Duodenal mucosa (tissue), 2 donors: ENCODE data around the gene PBX4.

Experiments used
- H3K27ac ChIP-seq: one replicate; pipeline ENCODE4 v1.7.0; 2013; ENCODE audit warnings: low read depth, low read length
- H3K27me3 ChIP-seq, 2 donors: one replicate each; pipeline ENCODE4 v1.7.0; 2013; ENCODE audit warnings: low read length in 2 of 2, control low read depth in 1 of 2; ENCODE audit not compliant: insufficient read depth in 2 of 2, control insufficient read depth in 1 of 2
- H3K36me3 ChIP-seq, 2 donors: one replicate each; pipeline ENCODE4 v1.7.0; 2013; ENCODE audit warnings: low read length in 2 of 2, control low read depth in 1 of 2; ENCODE audit not compliant: insufficient read depth in 2 of 2, control insufficient read depth in 1 of 2
- H3K4me1 ChIP-seq, 2 donors: one replicate each; pipeline ENCODE4 v1.7.0; 2013; ENCODE audit warnings: low read length in 2 of 2, control low read depth in 1 of 2; ENCODE audit not compliant: insufficient read depth in 2 of 2, control insufficient read depth in 1 of 2
- H3K4me3 ChIP-seq, 2 donors: one replicate each; pipeline ENCODE4 v1.7.0; 2013; ENCODE audit warnings: low read length in 2 of 2, low read depth in 1 of 2
- H3K9ac ChIP-seq, 2 donors: one replicate each; pipeline ENCODE4 v1.7.0; 2013; ENCODE audit warnings: low read length in 2 of 2, low read depth in 1 of 2
- H3K9me3 ChIP-seq, 2 donors: one replicate each; pipeline ENCODE4 v1.7.0; 2013; ENCODE audit warnings: low read length in 2 of 2, control low read depth in 1 of 2; ENCODE audit not compliant: control insufficient read depth in 1 of 2

Gene PBX4

GRCh38 chr19:19548915-19549759 lies 69.3 kb downstream of the PBX4 start:
- H3K9ac ChIP-seq: no peak overlapping the region
- no peaks in the 10 kb centered on the region for H3K4me1 ChIP-seq
- no peak overlapping the region for H3K4me3 ChIP-seq
- H3K9me3 ChIP-seq: peaks cover 0 to 2% of the 10 kb centered on the region in 2 donors
- no peaks in the 10 kb centered on the region for H3K36me3 ChIP-seq
- H3K27ac ChIP-seq: no peak overlapping the region
- peaks cover 4 to 13% of the 10 kb centered on the region in 2 donors for H3K27me3 ChIP-seq

- Histone ChIP-seq H3K36me3 (no peaks in the 10 kb centered on the region), H3K4me3 (no peak overlapping the region), H3K4me1 (no peaks in the 10 kb centered on the region), H3K27me3 (peaks cover 4 to 13% of the 10 kb centered on the region in 2 donors), H3K9me3 (peaks cover 0 to 2% of the 10 kb centered on the region in 2 donors), H3K27ac (no peak overlapping the region), H3K9ac (no peak overlapping the region)
These were observed 70.7 kb downstream of the PBX4 start for GRCh38 chr19:19547674-19548336.

GRCh38 chr19:19546751-19547162 lies 71.7 kb downstream of the PBX4 start:
- H3K4me3 ChIP-seq: no peak overlapping the region

GRCh38 chr19:19545707-19546106 lies 72.8 kb downstream of the PBX4 start:
- Histone ChIP-seq H3K27me3 (peaks cover 4 to 27% of the 10 kb centered on the region in 2 donors), H3K9ac (no peak overlapping the region), H3K4me1 (peaks cover 0 to 5% of the 10 kb centered on the region in 2 donors), H3K27ac (no peak overlapping the region), H3K36me3 (no peaks in the 10 kb centered on the region), H3K9me3 (peaks cover 0 to 2% of the 10 kb centered on the region in 2 donors), H3K4me3 (no peak overlapping the region)

More at GRCh38 chr19:19546751-19547162, 71.7 kb downstream of the PBX4 start:
- H3K9me3 ChIP-seq: peaks cover 0 to 2% of the 10 kb centered on the region in 2 donors
- H3K4me1 ChIP-seq: no peaks in the 10 kb centered on the region
- no peaks in the 10 kb centered on the region for H3K36me3 ChIP-seq
- H3K9ac ChIP-seq: no peak overlapping the region
- H3K27me3 ChIP-seq: peaks cover 4 to 21% of the 10 kb centered on the region in 2 donors
- no peak overlapping the region for H3K27ac ChIP-seq

- peaks cover 0 to 2% of the 10 kb centered on the region in 2 donors for H3K9me3 ChIP-seq
- H3K27ac ChIP-seq: no peak overlapping the region
- no peak overlapping the region for H3K4me3 ChIP-seq
- no peak overlapping the region for H3K9ac ChIP-seq
- H3K36me3 ChIP-seq: no peaks in the 10 kb centered on the region
- peaks cover 4 to 29% of the 10 kb centered on the region in 2 donors for H3K27me3 ChIP-seq
- H3K4me1 ChIP-seq: peaks cover 0 to 8% of the 10 kb centered on the region in 2 donors
These were observed 73.4 kb downstream of the PBX4 start for GRCh38 chr19:19544954-19545591.

GRCh38 chr19:19544257-19544953 lies 74.1 kb downstream of the PBX4 start:
- Histone ChIP-seq H3K27me3 (peaks cover 4 to 28% of the 10 kb centered on the region in 2 donors), H3K9me3 (peaks cover 0 to 2% of the 10 kb centered on the region in 2 donors), H3K27ac (no peak overlapping the region), H3K4me3 (no peak overlapping the region), H3K4me1 (peaks cover 0 to 8% of the 10 kb centered on the region in 2 donors), H3K36me3 (no peaks in the 10 kb centered on the region), H3K9ac (no peak overlapping the region)

GRCh38 chr19:19543640-19544039 lies 74.8 kb downstream of the PBX4 start:
- Histone ChIP-seq H3K27me3 (peaks cover 8 to 33% of the 10 kb centered on the region in 2 donors), H3K4me1 (peaks cover 4 to 10% of the 10 kb centered on the region in 2 donors), H3K9me3 (no peaks in the 10 kb centered on the region)

GRCh38 chr19:19543101-19543500 lies 75.4 kb downstream of the PBX4 start:
- Histone ChIP-seq H3K27ac (no peak overlapping the region), H3K9me3 (no peaks in the 10 kb centered on the region), H3K4me1 (peaks cover 6 to 15% of the 10 kb centered on the region in 2 donors), H3K27me3 (peaks cover 13 to 36% of the 10 kb centered on the region in 2 donors), H3K4me3 (no peak overlapping the region), H3K9ac (no peak overlapping the region), H3K36me3 (no peaks in the 10 kb centered on the region)

More at GRCh38 chr19:19543640-19544039, 74.8 kb downstream of the PBX4 start:
- Histone ChIP-seq H3K27ac (no peak overlapping the region), H3K36me3 (no peaks in the 10 kb centered on the region), H3K4me3 (no peak overlapping the region), H3K9ac (no peak overlapping the region)

GRCh38 chr19:19542507-19542906 lies 76.0 kb downstream of the PBX4 start:
- peaks cover 19 to 39% of the 10 kb centered on the region in 2 donors for H3K27me3 ChIP-seq

More at GRCh38 chr19:19542507-19542906, 76.0 kb downstream of the PBX4 start:
- no peak overlapping the region for H3K27ac ChIP-seq
- no peak overlapping the region for H3K9ac ChIP-seq
- H3K9me3 ChIP-seq: no peaks in the 10 kb centered on the region
- no peaks in the 10 kb centered on the region for H3K36me3 ChIP-seq
- H3K4me3 ChIP-seq: no peak overlapping the region
- peaks cover 6 to 18% of the 10 kb centered on the region in 2 donors for H3K4me1 ChIP-seq
